DND-41 (cell line): ENCODE measurements around the gene GARS1.

Experiments used
- ATAC-seq: fragments of 200-7000 bp; cut with Tn5 transposase; 3 replicates; pipeline ENCODE4 v1.9.1; 2021; ENCODE audit warnings: low read depth; ENCODE audit not compliant: insufficient read depth
- DNase-seq: peaks from one replicate; pipeline ENCODE4 v3.0.0-alpha.2; 2020
- H2AFZ ChIP-seq: 2 replicates; pipeline ENCODE4 v1.6.0; 2012; ENCODE audit warnings: low read depth, low read length
- H3K27ac ChIP-seq: 2 replicates; pipeline ENCODE4 v1.5.1; 2012; ENCODE audit warnings: low read length, inconsistent platforms
- H3K27me3 ChIP-seq: fragments of 200-600 bp; sonication (generic); 2 replicates; pipeline ENCODE4 v1.6.0; 2012; ENCODE audit warnings: low read length, mild to moderate bottlenecking, inconsistent platforms; ENCODE audit not compliant: insufficient read depth, poor library complexity
- H3K36me3 ChIP-seq: 2 replicates; pipeline ENCODE4 v1.5.1; 2012; ENCODE audit warnings: low read length, inconsistent platforms; ENCODE audit not compliant: insufficient read depth
- H3K4me1 ChIP-seq: 2 replicates; pipeline ENCODE4 v1.5.1; 2012; ENCODE audit warnings: mild to moderate bottlenecking, low read length; ENCODE audit not compliant: insufficient read depth
- H3K4me2 ChIP-seq: 2 replicates; pipeline ENCODE4 v1.6.0; 2012; ENCODE audit warnings: mild to moderate bottlenecking, moderate library complexity, low read length, inconsistent platforms; ENCODE audit not compliant: insufficient read depth
- H3K4me3 ChIP-seq, 2 experiments: fragments of 200-600 bp in 1 of 2; shearing (Covaris generic) in 1 of 2; 2 replicates each; pipeline ENCODE4 v1.5.1; 2012 to 2016; ENCODE audit warnings: inconsistent platforms in 2 of 2, low read length in 2 of 2, mild to moderate bottlenecking in 2 of 2, low read depth in 1 of 2, moderate library complexity in 1 of 2
- H3K79me2 ChIP-seq: 2 replicates; pipeline ENCODE4 v1.6.0; 2012; ENCODE audit warnings: low read length, inconsistent platforms; ENCODE audit not compliant: insufficient read depth
- H3K9ac ChIP-seq: 2 replicates; pipeline ENCODE4 v1.6.0; 2012; ENCODE audit warnings: low read depth, mild to moderate bottlenecking, inconsistent platforms, low read length, moderate library complexity
- H3K9me3 ChIP-seq: 2 replicates; pipeline ENCODE4 v1.5.1; 2012; ENCODE audit warnings: low read length, moderate library complexity, mild to moderate bottlenecking, inconsistent platforms; ENCODE audit not compliant: insufficient read depth, severe bottlenecking
- H4K20me1 ChIP-seq: 2 replicates; pipeline ENCODE4 v1.6.0; 2012; ENCODE audit warnings: low read length; ENCODE audit not compliant: insufficient read depth
- CTCF ChIP-seq: IDR thresholded peaks from 2 replicates; pipeline ENCODE4 v1.5.1; 2012; ENCODE audit warnings: borderline replicate concordance, low read length, moderate library complexity, mild to moderate bottlenecking; ENCODE audit not compliant: poor library complexity, severe bottlenecking; ENCODE audit errors: extremely low read depth
- EZH2 ChIP-seq: IDR thresholded peaks from 3 replicates; pipeline ENCODE4 v1.6.1; 2012; ENCODE audit warnings: borderline replicate concordance, low read depth, mild to moderate bottlenecking, moderate library complexity, low read length, inconsistent platforms; ENCODE audit not compliant: severe bottlenecking

GARS1 gene

GRCh38 chr7:30596721-30597120, 2.0 kb downstream of the GARS1 start:
- H3K79me2 ChIP-seq: peaks cover 96% of the 10 kb centered on the region
- no peaks in the 10 kb centered on the region for H3K9me3 ChIP-seq
- TF ChIP-seq EZH2 (no peak), CTCF (no peak)
- H4K20me1 ChIP-seq: peaks cover 55% of the 10 kb centered on the region
- no peaks in the 10 kb centered on the region for H3K27me3 ChIP-seq
- H3K9ac ChIP-seq: peak overlapping the region; percentile 96
- peak overlapping the region; percentile 95 for H3K4me2 ChIP-seq
- ATAC-seq (no peak), DNase-seq (no peak)
- peaks cover 50% of the 10 kb centered on the region for H3K36me3 ChIP-seq
- peak overlapping the region; percentile 95 for H3K27ac ChIP-seq
- H3K4me3 ChIP-seq: peak overlapping the region; percentile 70 to 79
- peaks cover 49% of the 10 kb centered on the region for H3K4me1 ChIP-seq
- no peak overlapping the region for H2AFZ ChIP-seq

GRCh38 chr7:30598121-30598876, 3.6 kb downstream of the GARS1 start:
- Histone ChIP-seq H4K20me1 (peaks cover 64% of the 10 kb centered on the region), H3K79me2 (peaks cover 93% of the 10 kb centered on the region), H3K27me3 (no peaks in the 10 kb centered on the region), H2AFZ (no peak overlapping the region), H3K4me1 (peaks cover 36% of the 10 kb centered on the region), H3K4me3 (peak overlapping the region in 1 of 2 experiments; percentile 28; a peak in 1 of 4 replicates), H3K4me2 (peak overlapping the region; percentile 95; the same call in 1 of the 2 replicates), H3K27ac (peak overlapping the region; percentile 30; the same call in 1 of the 2 replicates), H3K36me3 (peaks cover 63% of the 10 kb centered on the region), H3K9me3 (no peaks in the 10 kb centered on the region), H3K9ac (no peak overlapping the region)
- TF ChIP-seq EZH2 (no peak), CTCF (no peak)
- DNase-seq (no peak), ATAC-seq (no peak)

- no peak for DNase-seq
- H4K20me1 ChIP-seq: peaks cover 47% of the 10 kb centered on the region; the same call in 1 of the 2 replicates
These were observed 10.2 kb downstream of the GARS1 start for GRCh38 chr7:30604901-30605300.

More at GRCh38 chr7:30604901-30605300, 10.2 kb downstream of the GARS1 start:
- Histone ChIP-seq H3K79me2 (peaks cover 88% of the 10 kb centered on the region), H3K4me3 (no peak overlapping the region), H2AFZ (no peak overlapping the region), H3K36me3 (peaks cover 94% of the 10 kb centered on the region), H3K4me2 (no peak overlapping the region), H3K9me3 (no peaks in the 10 kb centered on the region), H3K27me3 (no peaks in the 10 kb centered on the region), H3K4me1 (0 out of 2 replicates have a peak, but pooled peaks cover 3% of the 10 kb centered on the region), H3K9ac (no peak overlapping the region), H3K27ac (no peak overlapping the region)
- TF ChIP-seq EZH2 (no peak), CTCF (no peak)
- ATAC-seq: no peak
